HG02610 (cell line): ENCODE data around the gene VGLL1.

Source experiments
- ATAC-seq: cut with Tn5 transposase; IDR thresholded peaks from one replicate; pipeline ENCODE4 v1.9.1; 2021; ENCODE audit warnings: mild to moderate bottlenecking, moderate library complexity; ENCODE audit not compliant: unreplicated experiment

The VGLL1 gene

GRCh38 chrX:136531951-136532350 is at the start of gene VGLL1:
Gene VGLL1 (plus strand): TSS chrX:136532215. CDS start chrX:136536021, 3,806 bp downstream.
- no peak for ATAC-seq

GRCh38 chrX:136487647-136488046 is 44.4 kb upstream of the VGLL1 start, which contains the start of gene BRS3:
Gene BRS3 (plus strand): TSS chrX:136487947. CDS start chrX:136488115, 168 bp downstream.
- no peak for ATAC-seq

- no peak for ATAC-seq
Measured at GRCh38 chrX:136488706-136489105, 43.3 kb upstream of the VGLL1 start.

GRCh38 chrX:136491832-136492231 is 40.2 kb upstream of the VGLL1 start:
- no peak for ATAC-seq

- no peak for ATAC-seq
Measured at GRCh38 chrX:136493011-136493410, 39.0 kb upstream of the VGLL1 start.

GRCh38 chrX:136495043-136495442 is 37.0 kb upstream of the VGLL1 start:
- no peak for ATAC-seq

- no peak for ATAC-seq
Measured at GRCh38 chrX:136496186-136496763, 35.7 kb upstream of the VGLL1 start.

- ATAC-seq = peak; percentile 82
Measured at GRCh38 chrX:136496764-136497555, 35.1 kb upstream of the VGLL1 start.

DNA sequence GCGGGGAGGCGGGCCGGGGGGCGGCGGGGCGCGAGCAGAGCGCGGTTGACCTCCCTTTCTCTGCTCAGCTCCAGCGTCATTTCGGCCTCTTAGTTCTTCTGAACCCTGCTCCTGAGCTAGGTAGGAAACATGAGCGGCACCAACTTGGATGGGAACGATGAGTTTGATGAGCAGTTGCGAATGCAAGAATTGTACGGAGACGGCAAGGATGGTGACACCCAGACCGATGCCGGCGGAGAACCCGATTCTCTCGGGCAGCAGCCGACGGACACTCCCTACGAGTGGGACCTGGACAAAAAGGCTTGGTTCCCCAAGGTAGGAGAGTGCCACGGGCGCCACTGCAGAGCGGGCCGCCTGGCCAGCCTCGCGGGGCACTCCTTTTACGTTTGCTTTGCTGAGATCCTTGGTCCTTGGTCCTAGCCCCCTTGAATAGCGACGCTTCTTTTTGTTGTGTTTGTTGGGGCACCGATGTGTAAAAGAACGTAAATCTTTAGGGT is 34.4 kb upstream of the VGLL1 start, which contains the start of gene HTATSF1:
HTATSF1 (plus strand) TSS at position 37 of the 497 bp plus-strand sequence; CDS start at position 130, 93 bp downstream.
- no peak for ATAC-seq

- ATAC-seq = no peak
Measured at GRCh38 chrX:136519069-136519468, 12.9 kb upstream of the VGLL1 start.

DNA sequence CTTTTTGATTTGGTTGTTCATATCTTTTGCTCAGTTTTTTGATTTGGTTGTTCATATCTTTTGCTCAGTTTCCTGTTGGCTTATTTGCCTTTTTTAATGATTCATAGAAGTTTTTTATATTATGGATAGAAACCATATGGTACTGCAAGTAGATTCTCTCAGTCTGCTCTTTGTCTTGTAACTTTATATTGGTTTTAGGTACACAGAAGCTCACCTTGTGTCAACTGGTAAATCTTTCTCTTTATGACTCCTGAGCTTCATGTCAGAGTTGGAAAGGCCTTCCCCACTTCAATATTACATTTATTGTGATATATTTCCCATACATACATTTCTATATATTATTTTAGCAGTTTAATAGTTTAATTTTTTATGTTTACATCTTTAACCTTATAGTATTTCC is 8.2 kb upstream of the VGLL1 start:
- ATAC-seq = no peak

- no peak for ATAC-seq
Measured at GRCh38 chrX:136525738-136526606, 6.0 kb upstream of the VGLL1 start.

GRCh38 chrX:136528645-136529315 is 3.2 kb upstream of the VGLL1 start:
- no peak for ATAC-seq

GRCh38 chrX:136529795-136530194 is 2.2 kb upstream of the VGLL1 start:
- ATAC-seq = no peak

DNA sequence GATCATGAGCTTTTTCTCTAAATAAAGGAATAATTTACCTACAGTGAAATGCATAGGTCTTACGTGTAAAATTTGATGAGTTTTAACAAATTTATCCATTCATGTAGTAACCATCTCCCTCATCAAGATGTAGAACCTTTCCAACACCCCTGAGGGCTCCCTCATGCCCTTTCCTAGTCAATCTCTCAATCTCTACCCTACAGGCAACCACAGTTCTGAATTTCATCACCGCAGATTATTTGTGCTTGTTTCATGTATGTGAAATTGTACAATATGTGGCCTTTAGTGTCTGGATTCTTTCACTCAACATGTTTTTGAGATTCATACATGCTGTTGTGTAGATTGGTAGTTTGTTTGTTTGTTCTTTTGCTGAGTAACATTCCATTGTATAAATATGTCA is 2.1 kb downstream of the VGLL1 start:
- ATAC-seq = no peak

DNA sequence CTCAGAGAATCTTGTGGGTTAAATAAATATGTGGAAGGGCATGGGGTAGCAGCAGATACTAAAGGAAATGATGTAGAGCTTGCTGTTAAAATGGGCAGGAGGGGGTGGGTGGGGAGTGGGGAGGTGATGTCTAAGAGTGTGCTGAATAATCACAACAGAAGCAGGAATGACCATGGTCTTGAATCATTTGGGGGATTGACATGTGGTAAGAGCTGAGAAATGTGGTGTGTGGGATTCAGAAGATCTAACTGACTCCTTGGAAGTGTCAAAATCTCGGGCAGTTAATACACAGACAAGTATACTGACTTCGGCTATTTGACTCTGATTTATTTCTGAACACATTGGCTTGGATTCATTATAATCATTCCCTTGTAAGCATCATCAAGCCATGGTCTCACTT is 6.8 kb downstream of the VGLL1 start:
- no peak for ATAC-seq

- ATAC-seq = no peak
Measured at GRCh38 chrX:136540226-136540625, 8.2 kb downstream of the VGLL1 start.

DNA sequence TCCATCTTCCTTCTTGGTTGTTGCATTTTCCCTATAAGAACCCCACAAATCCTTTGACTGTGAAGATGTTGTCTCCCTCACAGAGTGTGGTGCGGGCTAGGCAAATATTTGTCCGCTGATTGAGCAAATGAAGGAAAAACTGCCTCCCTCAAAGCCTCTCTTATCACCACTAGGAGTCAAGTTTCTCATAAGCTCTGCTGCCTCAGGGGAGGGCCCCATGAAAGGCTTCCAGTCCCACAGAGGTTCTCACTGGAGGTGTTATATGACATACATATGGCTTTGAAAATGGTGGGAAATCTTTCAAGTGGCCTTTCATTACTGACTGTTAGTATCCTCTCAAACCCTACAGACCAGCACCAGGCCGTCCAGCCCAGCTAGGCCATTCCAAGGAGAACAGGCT is 9.3 kb downstream of the VGLL1 start:
- no peak for ATAC-seq

DNA sequence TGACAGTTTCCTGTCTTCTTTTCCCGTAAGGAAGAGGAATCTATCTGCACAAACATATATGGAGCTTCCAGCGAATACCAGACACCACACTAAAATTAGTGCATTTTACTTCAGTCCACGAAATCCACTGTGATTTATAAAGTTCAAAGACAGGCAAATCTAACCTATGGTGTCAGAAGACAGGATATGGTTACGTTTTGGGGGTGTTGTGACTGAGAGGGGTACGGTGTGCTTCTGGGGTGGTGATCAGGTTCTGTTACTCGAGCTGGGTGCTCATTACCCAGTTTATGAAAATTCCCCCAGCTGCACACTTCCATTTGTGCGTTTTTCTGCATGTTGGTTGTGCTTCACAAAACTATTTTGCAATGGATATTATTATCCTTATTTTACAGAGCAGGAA is 10.3 kb downstream of the VGLL1 start:
- no peak for ATAC-seq

- ATAC-seq = no peak
Measured at GRCh38 chrX:136546371-136546781, 14.4 kb downstream of the VGLL1 start.

DNA sequence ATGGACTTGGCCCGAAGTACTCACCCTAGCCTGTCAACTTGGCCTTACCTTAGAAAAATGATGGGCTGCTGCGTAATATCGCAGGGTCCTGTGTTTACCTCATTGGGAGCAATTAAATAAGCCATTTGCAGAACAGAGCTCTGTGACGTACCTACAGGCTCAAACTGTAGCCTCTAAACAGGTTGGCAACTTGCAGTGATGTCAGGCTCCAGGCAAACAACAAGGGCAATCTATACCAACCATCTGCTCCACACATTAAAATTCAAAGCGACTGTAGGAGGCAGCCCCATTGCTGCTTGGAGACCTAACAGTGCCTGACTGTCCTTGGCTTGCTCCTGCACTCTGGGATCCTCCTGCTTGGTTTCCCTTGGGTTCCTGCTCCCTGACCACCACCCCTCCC is 17.2 kb downstream of the VGLL1 start:
- no peak for ATAC-seq
